ENCODE measurements around the gene ANKK1. TPM values are rescaled to one million over a fixed set of nuclear protein-coding genes. Genes with fewer than 3 reads are reported as not detected.

ANKK1 gene
- total RNA-seq, 1 donor from 2014 or later: 1.5 TPM

- intact Hi-C loops (cut with DNase I): no loop called here
- H3K27ac ChIP-seq: no peak overlapping the region
- TF ChIP-seq POLR2AphosphoS5 (IDR thresholded peaks at IDR 0.05; ENCODE audit: insufficient read depth in 1 of 2, low read depth in 1 of 2): no peak
- TF ChIP-seq POLR2A (IDR thresholded peaks at IDR 0.05): no peak
- no peak for TF ChIP-seq CTCF (IDR thresholded peaks at IDR 0.05)
- H3K4me1 ChIP-seq: peaks cover 5% of the 10 kb centered on the region
- H3K36me3 ChIP-seq: no peaks in the 10 kb centered on the region
- DNase-seq (ENCODE audit: extremely low spot score in 2 of 2): no peak
- H3K9me3 ChIP-seq: no peaks in the 10 kb centered on the region
- no peaks in the 10 kb centered on the region for H3K27me3 ChIP-seq
- no peak overlapping the region for H3K4me3 ChIP-seq
These were observed 11.3 kb downstream of the ANKK1 start for GRCh38 chr11:113398669-113399430.

- H3K9me3 ChIP-seq: no peaks in the 10 kb centered on the region
- TF ChIP-seq POLR2AphosphoS5 (IDR thresholded peaks at IDR 0.05; ENCODE audit: insufficient read depth in 1 of 2, low read depth in 1 of 2) (no peak), CTCF (IDR thresholded peaks at IDR 0.05) (no peak), POLR2A (IDR thresholded peaks at IDR 0.05) (no peak)
- DNase-seq (ENCODE audit: extremely low spot score in 2 of 2): no peak
- H3K36me3 ChIP-seq: no peaks in the 10 kb centered on the region
- H3K4me1 ChIP-seq: peaks cover 5% of the 10 kb centered on the region
- intact Hi-C loops (cut with DNase I): no loop called here
- no peaks in the 10 kb centered on the region for H3K27me3 ChIP-seq
- no peak overlapping the region for H3K27ac ChIP-seq
- H3K4me3 ChIP-seq: no peak overlapping the region
These were observed 13.2 kb downstream of the ANKK1 start for GRCh38 chr11:113400631-113401230.

GRCh38 chr11:113401718-113402117 is 14.1 kb downstream of the ANKK1 start:
- TF ChIP-seq CTCF (IDR thresholded peaks at IDR 0.05) (no peak), POLR2AphosphoS5 (IDR thresholded peaks at IDR 0.05; ENCODE audit: insufficient read depth in 1 of 2, low read depth in 1 of 2) (no peak), POLR2A (IDR thresholded peaks at IDR 0.05) (no peak)
- Histone ChIP-seq H3K27me3 (no peaks in the 10 kb centered on the region), H3K4me1 (peaks cover 5% of the 10 kb centered on the region), H3K36me3 (no peaks in the 10 kb centered on the region), H3K27ac (no peak overlapping the region), H3K4me3 (no peak overlapping the region), H3K9me3 (no peaks in the 10 kb centered on the region)
- intact Hi-C loops (cut with DNase I): no loop called here
- no peak for DNase-seq (ENCODE audit: extremely low spot score in 2 of 2)

- Histone ChIP-seq H3K4me1 (peaks cover 5% of the 10 kb centered on the region), H3K9me3 (no peaks in the 10 kb centered on the region), H3K27ac (no peak overlapping the region), H3K27me3 (no peaks in the 10 kb centered on the region), H3K4me3 (no peak overlapping the region), H3K36me3 (no peaks in the 10 kb centered on the region)
- DNase-seq (ENCODE audit: extremely low spot score in 2 of 2): no peak
- TF ChIP-seq POLR2AphosphoS5 (IDR thresholded peaks at IDR 0.05; ENCODE audit: insufficient read depth in 1 of 2, low read depth in 1 of 2) (no peak), CTCF (IDR thresholded peaks at IDR 0.05) (no peak), POLR2A (IDR thresholded peaks at IDR 0.05) (no peak)
- intact Hi-C loops (cut with DNase I): no loop called here
These were observed 17.4 kb downstream of the ANKK1 start for GRCh38 chr11:113404859-113405430.

All from vagina (tissue), 2 donors.